ENCODE data around the gene SNX17. TPM values are rescaled to one million over a fixed set of nuclear protein-coding genes. Genes with fewer than 3 reads are reported as not detected.
A peak's percentile ranks its signal among the peaks of the same experiment; 100 is the strongest.

Gene SNX17
- total and polyA plus RNA-seq, 2 of the 13 experiments (the other 11 are each of a cell fraction or from before 2014, with no cell fraction given): 75.0 to 109 TPM

- no peak for TF ChIP-seq DDIT3 (CRISPR knock-in tag; IDR thresholded peaks at IDR 0.05)
- 0 out of 2 replicates have a peak, but pooled peaks have one; percentile 32 for TF ChIP-seq ZMYM4 (CRISPR knock-in tag; IDR thresholded peaks at IDR 0.05)
- TF ChIP-seq DMTF1 (CRISPR knock-in tag; IDR thresholded peaks at IDR 0.05): no peak
- TF ChIP-seq THAP9 (CRISPR knock-in tag; IDR thresholded peaks at IDR 0.05; ENCODE audit: borderline replicate concordance): no peak
- peak; percentile 83 for TF ChIP-seq CTCF (CRISPR knock-in tag; IDR thresholded peaks at IDR 0.05)
- no peak for TF ChIP-seq ZBTB34 (CRISPR knock-in tag; IDR thresholded peaks at IDR 0.05)
- no peak for TF ChIP-seq HNF1A (IDR thresholded peaks at IDR 0.05; ENCODE audit: low read depth)
- no peak for TF ChIP-seq HNF1A (CRISPR knock-in tag; IDR thresholded peaks at IDR 0.05; ENCODE audit: borderline replicate concordance)
- TF ChIP-seq ATF6 (CRISPR knock-in tag; conservative IDR thresholded peaks at IDR 0.05): 0 out of 2 replicates have a peak, but pooled peaks have one; percentile 21
- no peak for TF ChIP-seq ASH2L (IDR thresholded peaks at IDR 0.05; ENCODE audit: insufficient read length, low read depth, low read length)
- TF ChIP-seq KMT2B (CRISPR knock-in tag; IDR thresholded peaks at IDR 0.05): 0 out of 2 replicates have a peak, but pooled peaks have one; percentile 33
Observed at GRCh38 chr2:27407798-27408491, 37.5 kb downstream of the SNX17 start (continued).

Data from HepG2 (cell line).